HG03558 (cell line): ENCODE data around the gene ICAM1.

ENCODE experiments used
- ATAC-seq: cut with Tn5 transposase; IDR thresholded peaks from one replicate; pipeline ENCODE4 v1.9.1; 2021; ENCODE audit warnings: moderate number of reproducible peaks; ENCODE audit not compliant: unreplicated experiment; ENCODE audit errors: extremely low read depth

Gene ICAM1

GRCh38 chr19:10318807-10319682 is 48.1 kb downstream of the ICAM1 start:
- ATAC-seq, result no peak

GRCh38 chr19:10320602-10321416 is 49.9 kb downstream of the ICAM1 start:
- no peak for ATAC-seq

- ATAC-seq, result no peak
These were observed 50.5 kb downstream of the ICAM1 start for GRCh38 chr19:10321417-10321797.

- ATAC-seq, result no peak
These were observed 51.2 kb downstream of the ICAM1 start for GRCh38 chr19:10321874-10322835.

GRCh38 chr19:10325732-10326131 is 54.8 kb downstream of the ICAM1 start:
- ATAC-seq, result no peak

GRCh38 chr19:10327793-10328192 is 56.9 kb downstream of the ICAM1 start:
- no peak for ATAC-seq

GRCh38 chr19:10328558-10329429 is 57.9 kb downstream of the ICAM1 start:
- ATAC-seq, result no peak

- ATAC-seq, result no peak
These were observed 58.6 kb downstream of the ICAM1 start for GRCh38 chr19:10329555-10329954.

GRCh38 chr19:10332158-10332964 is 61.4 kb downstream of the ICAM1 start:
- ATAC-seq, result no peak

GRCh38 chr19:10332965-10333757 is 62.2 kb downstream of the ICAM1 start, which contains the start of gene RAVER1:
Gene RAVER1, minus strand, starts transcription at chr19:10333529. Its CDS starts 22 bp downstream, at chr19:10333507.
- ATAC-seq, result peak; percentile 54

- no peak for ATAC-seq
These were observed 63.1 kb downstream of the ICAM1 start for GRCh38 chr19:10333758-10334587.

- ATAC-seq, result no peak
These were observed 63.9 kb downstream of the ICAM1 start for GRCh38 chr19:10334588-10335351.

- ATAC-seq, result no peak
These were observed 64.5 kb downstream of the ICAM1 start for GRCh38 chr19:10335352-10335985.
